HG03196 (cell line): ENCODE results near the gene BPIFB6.

Experiments used
- ATAC-seq: cut with Tn5 transposase; IDR thresholded peaks from one replicate; pipeline ENCODE4 v1.9.1; 2021; ENCODE audit not compliant: unreplicated experiment

Gene BPIFB6

DNA sequence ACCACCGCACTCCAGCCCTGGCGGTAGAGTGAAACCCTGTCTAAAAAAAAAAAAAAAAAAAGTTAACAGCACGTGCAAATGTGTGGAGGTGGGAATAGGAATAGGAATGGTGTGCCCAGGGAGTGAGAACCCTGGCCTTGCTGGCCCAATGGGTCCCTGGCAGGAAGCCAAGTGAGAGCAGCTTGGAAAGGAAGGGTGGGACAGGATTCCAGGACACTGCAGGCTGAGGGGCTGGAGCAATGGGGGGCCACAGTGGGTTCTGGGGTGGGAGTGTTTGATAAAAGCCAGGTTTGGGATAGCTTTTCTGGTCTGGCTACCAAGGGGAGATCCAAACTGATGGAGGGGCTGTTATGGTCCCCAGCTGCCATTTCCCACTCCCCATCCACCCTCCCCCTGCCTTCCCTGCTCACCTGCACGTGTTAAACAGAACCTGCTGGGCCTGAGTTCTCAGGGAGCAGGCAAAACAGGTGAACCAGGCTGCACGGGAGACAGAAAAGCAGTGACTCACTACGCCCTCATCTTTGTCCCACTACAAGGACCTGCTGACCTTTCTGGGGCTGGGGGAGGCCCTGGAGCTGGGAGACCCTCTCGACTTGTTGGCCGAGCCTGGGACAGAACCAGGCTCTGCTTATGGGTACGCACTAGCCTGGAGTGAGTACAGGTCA is 30.5 kb upstream of the BPIFB6 start:
- no peak for ATAC-seq

DNA sequence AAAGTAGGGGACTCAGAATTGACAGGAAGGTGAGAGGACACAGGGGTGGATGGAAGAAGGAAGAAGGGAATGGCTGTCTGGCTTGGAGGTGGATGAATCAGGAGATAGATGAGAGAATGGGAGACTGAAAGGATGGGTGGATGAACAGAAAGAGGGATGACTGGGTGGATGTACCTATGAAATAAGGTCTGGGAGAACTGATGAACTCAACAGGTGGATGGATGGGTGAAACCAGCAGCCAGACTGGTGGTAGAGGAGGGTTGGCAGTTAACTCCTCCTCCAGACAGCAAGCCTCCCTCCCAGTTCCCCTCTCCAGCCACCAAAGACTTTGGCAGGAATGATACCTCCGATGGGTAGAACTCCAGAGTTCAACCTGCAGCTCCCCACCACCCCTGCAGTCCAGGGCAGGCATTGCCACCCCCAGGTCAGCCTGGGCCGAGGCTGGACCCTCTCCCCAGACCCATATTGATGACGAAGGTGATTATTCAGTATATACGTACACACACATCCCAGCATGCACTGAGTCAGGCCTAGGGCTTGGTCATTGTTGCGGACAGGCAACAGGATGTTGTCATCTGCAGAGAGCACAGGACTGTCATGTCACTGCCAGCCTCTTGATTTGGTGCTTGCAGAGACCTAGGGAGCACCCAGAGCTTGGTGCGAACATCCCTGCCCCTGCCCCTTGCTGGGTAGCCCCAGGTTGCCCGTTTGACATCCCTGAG is 29.2 kb upstream of the BPIFB6 start:
- ATAC-seq: no peak

DNA sequence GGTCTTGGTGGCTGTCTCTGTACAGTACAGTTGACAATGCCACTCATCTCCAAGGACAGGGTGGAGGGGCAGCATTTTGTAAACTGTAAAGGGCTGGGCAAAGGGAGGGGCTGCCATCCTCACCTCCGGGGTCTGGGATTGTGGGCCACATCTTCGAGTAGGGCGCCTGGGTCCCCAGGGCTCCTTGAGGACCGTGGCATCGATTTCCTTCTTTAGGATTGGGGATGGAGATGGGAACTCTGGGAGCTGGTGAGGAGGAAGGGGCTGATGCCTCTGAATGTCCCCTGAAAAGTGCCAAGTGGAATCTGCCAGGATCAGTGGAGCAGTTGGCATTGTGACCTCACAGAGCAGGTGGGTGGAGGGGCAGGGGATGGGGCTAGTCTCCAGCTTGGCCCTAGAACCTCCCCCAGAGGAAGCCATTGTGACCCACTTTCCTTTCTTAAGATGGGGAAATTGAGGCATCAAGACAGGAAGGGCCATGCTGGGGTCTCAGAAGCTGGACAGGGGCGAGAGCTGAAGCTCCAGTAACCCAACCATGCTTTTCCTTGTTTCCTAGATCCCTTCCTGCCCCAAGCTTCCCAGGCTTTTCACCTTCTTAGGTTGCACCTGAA is 27.2 kb upstream of the BPIFB6 start, which contains the start of gene SUN5:
Gene SUN5 (minus strand): TSS at position 293 of the 611 bp plus-strand sequence. CDS start 93 bp downstream, at position 200.
- no peak for ATAC-seq

DNA sequence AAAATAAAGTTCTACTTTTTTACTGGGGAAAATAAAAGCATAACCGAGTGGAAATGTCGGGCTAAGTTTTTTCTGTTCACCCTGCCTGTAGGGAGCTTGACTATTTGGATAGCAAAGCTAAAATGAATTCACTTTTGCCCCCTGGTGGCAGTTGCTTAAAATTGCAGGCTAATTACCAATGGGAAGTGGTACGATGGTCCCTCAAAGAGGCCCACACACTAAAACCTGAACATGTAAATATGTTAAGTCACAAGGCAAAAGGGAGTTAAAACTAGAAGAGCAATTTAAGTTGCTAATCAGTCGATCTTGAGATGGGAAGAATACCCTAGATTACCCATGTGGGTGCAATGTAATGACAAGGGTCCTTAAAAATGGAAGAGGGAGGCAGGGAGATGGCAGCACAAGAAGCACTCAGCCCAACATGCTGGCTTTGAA is 26.3 kb upstream of the BPIFB6 start:
- no peak for ATAC-seq

DNA sequence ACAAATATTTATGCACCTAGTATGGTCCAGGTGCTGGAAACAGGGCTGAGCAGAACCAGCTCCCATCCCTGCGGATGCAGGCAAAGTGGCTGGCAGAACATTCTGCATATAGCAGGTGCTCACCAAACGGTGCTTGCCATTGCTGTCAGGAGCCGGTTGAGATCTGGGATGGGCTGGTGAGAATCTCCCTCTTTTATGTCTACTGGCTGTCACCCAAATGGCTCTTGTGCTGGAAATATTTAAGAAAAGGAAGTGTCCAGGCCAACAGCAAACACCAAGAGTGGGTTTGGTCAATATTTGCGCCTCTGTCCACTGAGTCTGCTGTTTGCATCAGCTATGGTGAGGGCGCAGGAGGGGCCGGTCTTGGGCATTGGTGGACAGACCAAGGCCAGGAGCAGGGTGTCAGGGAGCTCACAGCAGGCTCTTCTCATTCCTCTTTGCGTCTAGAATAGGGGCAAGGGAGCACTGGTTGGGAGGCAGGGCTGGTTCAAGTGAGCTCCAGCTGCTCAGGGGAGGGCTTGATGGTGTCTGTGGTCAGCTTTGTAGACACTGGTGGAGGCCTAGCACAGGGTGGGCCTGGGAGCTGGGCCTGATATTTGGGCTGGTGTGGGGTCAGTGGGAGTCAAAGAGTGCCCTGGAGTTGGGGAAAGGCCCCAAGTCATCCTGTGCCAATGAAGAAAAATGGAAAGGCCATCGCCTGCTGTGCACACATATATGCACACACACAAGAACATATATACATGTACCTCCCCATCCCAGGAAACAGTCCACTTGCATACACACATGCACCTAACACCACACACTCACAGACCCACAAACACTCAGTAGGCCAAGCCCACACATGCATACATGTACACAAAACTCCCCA is 25.3 kb upstream of the BPIFB6 start:
- ATAC-seq: no peak

- no peak for ATAC-seq
Measured at GRCh38 chr20:33006776-33007375, 24.6 kb upstream of the BPIFB6 start.

DNA sequence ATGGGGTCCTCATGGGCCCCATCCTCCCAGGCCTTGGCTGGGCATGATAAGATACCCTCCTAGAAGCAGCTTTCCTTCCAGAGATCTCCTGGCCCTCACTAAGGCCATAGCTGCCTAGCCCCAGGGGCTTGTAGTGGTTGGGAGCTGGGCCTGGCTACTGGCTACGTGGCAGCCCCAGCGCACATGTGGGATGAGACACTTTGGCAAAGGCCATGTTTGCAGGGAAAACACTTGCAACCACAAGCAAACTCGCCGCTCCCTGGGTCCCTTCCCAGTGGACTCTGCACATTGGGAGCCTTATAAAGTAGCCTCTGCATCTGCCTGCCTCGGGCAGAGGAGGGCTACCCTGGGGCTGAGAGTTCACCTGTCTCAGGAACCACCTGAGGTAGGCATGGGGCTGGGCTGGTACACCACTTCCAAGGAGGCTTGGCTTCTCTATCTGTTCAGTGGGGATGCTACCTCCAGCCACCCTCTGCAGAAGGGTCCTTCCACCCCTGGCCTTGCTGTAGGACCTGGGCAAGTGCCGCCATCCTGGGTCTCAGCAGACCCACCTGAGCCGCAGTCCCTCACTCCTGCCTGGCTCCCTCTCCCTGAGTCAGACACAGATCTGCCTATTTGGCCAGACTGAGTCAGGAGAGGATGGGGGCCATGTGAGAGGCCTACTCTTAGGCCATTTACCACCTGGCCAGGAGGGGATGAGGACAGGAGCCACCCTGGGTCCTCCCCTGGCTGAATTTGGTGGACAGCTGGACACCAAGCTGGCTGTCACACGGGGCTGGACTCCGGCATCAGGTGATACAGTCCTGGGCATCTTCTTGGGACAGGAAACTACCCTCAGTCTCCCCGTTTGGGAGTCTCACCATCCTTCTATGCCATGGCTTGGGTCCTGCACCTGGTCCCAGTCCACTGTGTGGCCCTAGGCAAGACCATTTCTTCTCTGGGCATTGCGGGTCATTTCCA is 23.8 kb upstream of the BPIFB6 start, which contains the start of gene BPIFB2:
Gene BPIFB2 (plus strand): TSS at position 329 of the 960 bp plus-strand sequence. CDS start 871 bp downstream, outside the sequence.
- ATAC-seq: no peak

GRCh38 chr20:33008336-33009213 is 22.9 kb upstream of the BPIFB6 start:
- ATAC-seq: no peak

DNA sequence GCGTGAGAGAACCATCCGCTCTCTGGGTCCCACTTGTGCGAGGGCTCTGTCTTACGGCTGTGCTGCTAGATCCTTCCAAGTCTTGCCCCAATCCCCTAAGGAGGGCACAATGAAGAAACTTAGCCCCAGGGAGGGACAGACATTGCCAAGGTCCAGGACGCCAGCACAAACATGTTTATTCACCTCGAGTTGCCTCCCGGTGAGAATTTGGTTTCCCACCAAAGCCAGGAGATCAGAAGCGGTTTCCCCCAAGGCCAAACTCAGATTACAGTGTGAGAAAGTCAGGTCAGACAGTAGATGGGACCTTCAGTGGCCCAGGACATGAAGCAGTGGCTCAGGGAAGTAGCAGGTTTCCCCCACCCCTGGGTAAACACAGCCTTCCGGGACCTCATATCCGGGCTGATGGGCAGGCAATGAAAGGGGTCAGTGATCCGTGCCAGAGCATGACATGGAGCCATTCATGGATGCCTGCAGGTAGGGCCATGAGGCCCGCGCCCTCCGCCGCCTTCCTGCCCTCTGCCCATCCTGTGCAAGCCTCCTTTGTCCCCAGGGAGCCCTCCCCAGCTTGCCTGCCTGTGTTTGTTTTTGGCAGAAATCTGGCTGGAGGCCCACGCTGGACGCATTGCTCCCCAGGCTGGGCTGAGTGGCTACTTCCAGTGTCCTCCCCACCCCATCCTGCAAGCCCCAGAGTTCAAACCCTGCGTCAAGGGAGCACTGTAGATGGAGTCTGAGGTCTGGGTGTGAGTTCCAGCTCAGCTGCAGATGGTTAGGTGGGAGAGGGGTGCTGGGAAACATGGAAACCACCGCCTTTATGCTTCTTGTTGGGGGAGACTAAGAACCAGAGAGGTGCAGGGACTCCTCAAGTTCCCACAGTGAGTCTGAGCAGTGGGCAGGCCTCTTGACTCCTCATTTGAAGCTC is 22.0 kb upstream of the BPIFB6 start:
- ATAC-seq: no peak

DNA sequence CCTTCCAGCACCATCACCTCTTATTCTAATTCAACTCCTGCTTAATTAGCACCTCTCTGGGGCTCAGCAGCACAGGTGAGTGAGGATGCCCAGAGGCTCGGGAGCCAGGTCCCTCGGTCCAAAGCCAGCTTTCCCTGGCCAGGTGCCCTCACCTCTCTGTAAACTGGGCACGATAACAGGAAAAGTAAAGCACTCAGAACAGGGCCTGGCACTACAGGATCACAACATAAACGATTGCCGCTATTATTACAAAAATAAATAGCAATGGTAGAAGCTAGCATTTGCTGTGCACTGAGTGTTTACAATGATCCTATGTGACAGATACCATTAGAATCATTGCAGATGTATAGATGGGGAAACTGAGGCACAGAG is 21.3 kb upstream of the BPIFB6 start:
- ATAC-seq: no peak

DNA sequence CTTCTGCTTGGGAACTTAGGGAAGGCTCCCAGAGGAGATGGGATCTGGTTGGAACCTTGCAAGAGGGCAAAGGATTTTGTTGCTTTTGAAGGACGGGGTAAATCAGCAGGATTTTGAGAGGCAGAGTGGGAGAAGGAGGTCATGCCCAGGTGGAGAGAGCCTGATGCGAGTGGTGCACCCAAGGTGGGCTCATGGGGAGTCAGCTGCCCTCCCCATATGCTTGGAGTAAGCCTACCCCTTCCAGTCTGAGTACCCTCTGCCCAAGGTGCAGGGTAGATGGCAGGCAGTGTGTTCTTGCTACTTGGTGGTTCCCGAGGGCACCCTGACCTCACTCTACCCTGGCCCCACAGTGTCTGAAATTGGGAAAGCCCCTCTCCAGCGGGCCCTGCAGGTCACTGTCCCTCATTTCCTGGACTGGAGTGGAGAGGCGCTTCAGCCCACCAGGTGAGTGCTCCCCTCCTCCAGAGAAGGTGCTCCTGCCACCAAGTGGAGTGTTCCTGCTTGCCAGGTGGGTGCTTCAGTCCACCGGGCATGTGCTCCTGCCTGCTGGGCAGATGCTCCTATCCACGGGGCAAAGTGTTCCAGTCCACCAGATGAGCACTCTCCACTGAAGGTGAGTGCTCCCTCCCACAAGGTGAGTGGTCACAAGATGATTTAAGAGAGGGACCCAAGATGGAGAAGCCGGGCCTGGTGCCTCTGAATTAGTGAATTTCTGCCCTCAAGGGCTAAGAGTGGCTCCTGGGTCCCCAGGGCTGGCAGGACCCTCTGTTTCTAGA is 20.6 kb upstream of the BPIFB6 start:
- no peak for ATAC-seq

GRCh38 chr20:33012327-33013189 is 18.9 kb upstream of the BPIFB6 start:
- no peak for ATAC-seq

DNA sequence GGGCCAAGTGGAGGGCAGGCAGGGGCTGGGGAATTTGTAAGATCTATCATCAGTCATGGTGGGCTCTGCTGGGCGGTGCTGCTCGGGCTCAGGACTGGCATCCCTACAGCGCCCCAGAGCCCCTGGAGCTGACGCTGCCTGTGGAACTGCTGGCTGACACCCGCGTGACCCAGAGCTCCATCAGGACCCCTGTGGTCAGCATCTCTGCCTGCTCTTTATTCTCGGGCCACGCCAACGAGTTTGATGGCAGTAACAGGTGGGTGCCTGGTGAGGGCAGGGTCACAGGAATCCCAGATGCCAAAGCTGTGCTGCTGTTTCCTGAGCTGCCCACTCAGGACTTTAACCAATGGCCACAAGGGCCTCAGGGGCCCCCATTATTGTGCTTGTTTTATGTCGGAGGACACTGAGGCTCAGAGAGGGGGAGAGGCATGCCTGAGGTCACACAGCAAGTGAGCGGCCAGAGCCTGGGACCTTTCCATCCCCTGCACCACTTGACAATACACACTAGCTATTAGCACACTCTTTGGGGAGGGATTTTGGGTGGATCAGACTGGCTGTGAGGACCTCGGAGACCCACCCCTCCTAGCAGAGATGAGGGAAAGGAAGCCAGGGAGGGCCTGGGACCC is 17.6 kb upstream of the BPIFB6 start:
- ATAC-seq: no peak

- ATAC-seq: no peak
Measured at GRCh38 chr20:33014336-33015113, 16.9 kb upstream of the BPIFB6 start.

GRCh38 chr20:33015114-33015484 is 16.3 kb upstream of the BPIFB6 start:
- no peak for ATAC-seq
